ENCODE measurements around the gene BRCA2.

Gene BRCA2

GRCh38 chr13:32430018-32430747, 114.9 kb downstream of the BRCA2 start:
- no peak for DNase-seq

GRCh38 chr13:32431361-32431760, 116.1 kb downstream of the BRCA2 start:
- DNase-seq = no peak

DNA sequence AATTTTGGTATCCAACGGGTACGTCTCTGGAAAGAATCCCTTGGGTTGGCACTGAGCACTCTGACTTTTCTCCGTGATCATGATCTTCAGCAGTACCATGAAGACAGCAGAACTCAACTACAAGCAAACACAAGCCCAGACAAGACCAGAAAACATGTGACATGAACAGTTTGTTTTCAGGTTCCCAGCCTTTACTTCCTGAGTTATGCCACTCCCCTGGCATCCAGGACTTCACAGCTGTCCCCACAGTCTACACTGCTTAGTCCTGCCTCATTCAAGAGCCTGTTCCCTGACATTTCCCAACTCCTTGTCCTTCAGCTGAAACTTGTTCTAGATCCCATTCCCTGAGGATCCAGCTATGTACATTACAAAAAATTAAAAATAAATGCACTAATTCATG, 117.5 kb downstream of the BRCA2 start:
- peak; percentile 33 for DNase-seq

- DNase-seq = no peak
These were observed 123.6 kb downstream of the BRCA2 start for GRCh38 chr13:32438871-32439270.

GRCh38 chr13:32443111-32443510, 127.8 kb downstream of the BRCA2 start:
- DNase-seq = peak; percentile 60

GRCh38 chr13:32445461-32445860, 130.2 kb downstream of the BRCA2 start:
- DNase-seq = no peak

- DNase-seq = no peak
These were observed 130.9 kb downstream of the BRCA2 start for GRCh38 chr13:32446220-32446619.

- no peak for DNase-seq
These were observed 131.6 kb downstream of the BRCA2 start for GRCh38 chr13:32446773-32447465.

DNA sequence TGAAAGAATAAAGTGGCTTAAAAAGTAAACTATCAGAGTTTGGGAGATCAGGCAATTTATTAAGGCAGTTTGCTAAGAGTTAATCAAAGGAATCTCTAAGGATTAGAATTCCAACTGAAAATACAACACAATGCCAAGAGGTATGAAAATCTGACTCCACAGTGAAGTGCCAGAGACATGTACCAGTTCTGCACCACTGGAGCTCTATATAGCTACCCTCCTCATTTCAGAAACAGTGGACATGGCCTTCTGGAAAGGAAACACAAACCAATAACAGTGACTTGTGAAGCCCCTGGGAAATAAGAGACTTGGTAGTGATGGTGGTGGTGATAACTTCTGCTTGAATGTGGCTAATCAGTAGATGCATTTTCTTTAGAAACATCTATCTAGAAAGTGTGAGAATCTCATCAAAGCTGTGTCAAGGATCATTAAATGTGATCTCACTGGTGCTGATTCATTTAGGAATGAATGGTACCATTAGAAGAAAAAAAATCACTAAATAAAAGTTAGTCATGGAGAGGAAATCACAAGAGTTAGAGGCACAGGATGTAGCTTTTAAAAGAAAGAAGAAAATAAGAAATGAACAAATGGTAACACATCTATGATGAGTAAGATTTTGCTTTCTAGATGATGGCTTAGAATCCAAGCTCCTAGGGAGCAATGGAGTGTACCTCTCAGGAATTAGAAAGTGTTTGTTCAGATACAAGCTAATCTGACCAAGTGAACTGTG, 132.8 kb downstream of the BRCA2 start:
- DNase-seq = no peak

- no peak for DNase-seq
These were observed 133.7 kb downstream of the BRCA2 start for GRCh38 chr13:32448972-32449371.

Measured in DMS153 (cell line).